NB4 (cell line): ENCODE data around the gene ORMDL2.

Source experiments
- CTCF ChIP-seq: IDR thresholded peaks from one replicate; pipeline ENCODE4 v1.5.1; 2012; ENCODE audit warnings: low read depth, low read length
- MYC ChIP-seq: IDR thresholded peaks from 2 replicates; pipeline ENCODE4 v1.6.1; 2011; ENCODE audit warnings: low read depth, low read length
- POLR2A ChIP-seq: IDR thresholded peaks from 2 replicates; pipeline ENCODE4 v1.6.1; 2011; ENCODE audit warnings: mild to moderate bottlenecking; ENCODE audit not compliant: insufficient read length; ENCODE audit errors: extremely low read depth
- TF ChIP-seq, protein P1 (sequence below): IDR thresholded peaks from 2 replicates; pipeline ENCODE4 v1.6.1; 2011; ENCODE audit warnings: low read depth, low read length

GRCh38 chr12:55814257-55814656 is 3.6 kb upstream of the ORMDL2 start:
- TF ChIP-seq CTCF (no peak), POLR2A (no peak), MYC (no peak)
- TF ChIP-seq, protein P1, sequence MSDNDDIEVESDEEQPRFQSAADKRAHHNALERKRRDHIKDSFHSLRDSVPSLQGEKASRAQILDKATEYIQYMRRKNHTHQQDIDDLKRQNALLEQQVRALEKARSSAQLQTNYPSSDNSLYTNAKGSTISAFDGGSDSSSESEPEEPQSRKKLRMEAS, result no peak
